IPS-NIHi11 (cell line): ENCODE data around the gene PZP.

Source experiments
- DNase-seq: peaks from one replicate; pipeline ENCODE4 v3.0.0; 2012; ENCODE audit warnings: mixed read lengths, low spot score

The PZP gene

DNA sequence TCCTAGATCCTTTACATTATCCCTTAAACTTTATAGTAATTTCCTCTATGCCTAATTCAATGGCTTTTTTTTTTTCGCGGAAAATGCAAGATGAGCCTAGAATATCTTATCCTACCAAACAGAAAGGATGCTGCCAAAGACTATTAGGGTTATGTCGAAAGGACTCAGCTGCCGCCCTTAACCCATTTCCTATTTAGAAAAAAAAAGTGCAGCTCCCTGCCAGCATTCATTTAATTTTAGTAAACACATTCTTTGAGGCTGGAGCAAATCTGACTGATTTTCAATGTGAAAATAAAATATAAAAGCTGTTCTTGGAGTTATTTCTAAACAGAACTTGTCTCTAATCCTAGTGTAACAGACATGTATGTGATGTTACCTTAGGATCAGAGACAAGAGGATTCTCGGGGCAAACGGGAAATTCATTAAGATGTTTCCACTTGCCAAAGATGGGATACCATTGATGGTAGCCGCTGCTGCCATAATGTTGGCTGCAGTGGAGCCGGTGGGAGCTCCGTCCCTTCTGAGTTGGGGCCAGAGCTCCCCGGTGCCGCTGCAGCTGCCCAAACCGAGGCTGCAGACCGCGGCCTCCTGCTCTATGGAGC lies 84.3 kb downstream of the PZP start:
- no peak for DNase-seq

DNA sequence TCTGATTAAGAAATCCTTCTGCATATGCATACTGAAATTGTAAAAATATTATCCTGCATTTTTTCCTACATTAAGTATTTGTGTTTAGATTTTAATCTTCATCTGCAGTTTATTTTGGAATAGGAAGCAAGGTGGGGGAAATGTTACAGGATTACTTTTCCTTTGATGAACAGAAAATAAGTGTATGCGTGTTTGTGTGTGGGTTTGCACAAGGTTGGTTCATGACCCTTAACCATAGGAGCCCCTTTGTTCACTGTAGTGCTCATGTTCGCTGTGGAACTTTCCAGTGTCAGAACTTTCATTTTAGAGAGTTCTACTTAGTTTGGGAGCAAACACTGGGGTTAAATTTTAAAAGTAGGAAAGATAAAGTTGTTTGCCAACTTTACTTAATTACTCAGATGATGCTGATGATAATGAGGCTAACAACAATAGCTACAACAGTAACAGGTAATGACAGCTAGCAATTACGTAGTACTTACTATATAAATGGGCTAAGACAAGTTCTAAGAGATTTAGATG lies 86.0 kb downstream of the PZP start:
- DNase-seq, result no peak

DNA sequence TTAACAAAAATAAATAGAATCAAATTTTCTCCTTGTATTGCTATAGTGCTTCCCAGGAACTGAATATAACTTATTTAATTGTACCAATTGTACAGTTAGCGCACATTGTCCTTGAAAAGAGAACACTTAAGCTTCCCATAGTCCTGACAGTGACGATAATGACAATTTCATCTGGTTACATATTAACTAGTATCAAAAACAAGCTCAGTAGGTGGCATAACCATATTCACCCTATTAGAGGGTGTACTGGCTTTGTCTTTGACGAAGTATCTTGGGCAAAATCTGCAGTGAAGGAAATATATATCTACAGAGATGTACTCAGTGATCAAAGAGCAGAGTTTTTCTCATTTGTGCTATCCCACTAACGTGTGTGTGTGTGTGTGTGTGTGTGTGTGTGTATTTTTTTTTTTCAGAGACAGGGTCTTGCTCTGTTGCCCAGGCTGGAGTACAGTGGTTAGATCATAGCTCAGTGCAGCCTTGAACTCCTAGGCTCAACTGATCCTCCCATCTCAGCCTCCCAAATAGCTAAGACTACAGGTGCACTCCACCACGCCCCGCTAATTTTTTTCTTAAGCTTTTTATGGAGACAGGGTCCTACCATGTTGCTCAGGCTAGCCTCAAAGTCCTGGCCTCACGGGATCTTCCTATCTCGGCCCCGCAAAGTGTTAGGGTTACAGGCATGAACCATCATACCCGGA lies 87.6 kb downstream of the PZP start:
- no peak for DNase-seq

DNA sequence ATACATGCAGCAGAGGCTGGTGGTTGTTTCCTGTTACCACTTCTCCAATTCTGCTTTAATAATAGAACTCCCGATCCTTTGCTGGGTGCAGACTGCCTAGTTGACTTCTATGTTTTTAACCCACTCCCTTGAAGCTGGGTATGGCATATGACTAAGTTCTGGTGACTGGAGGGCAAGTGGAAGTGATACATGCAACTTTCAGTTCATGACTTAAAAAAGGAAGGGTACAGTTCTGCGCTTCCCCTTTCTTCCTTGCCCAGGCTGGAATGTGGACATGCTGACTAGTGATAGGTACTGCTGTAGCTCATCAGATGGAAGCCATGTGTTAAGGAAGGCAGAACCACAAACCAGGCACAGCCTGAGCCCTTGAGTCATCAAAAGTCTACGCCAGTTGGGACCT lies 90.0 kb downstream of the PZP start:
- DNase-seq, result no peak

DNA sequence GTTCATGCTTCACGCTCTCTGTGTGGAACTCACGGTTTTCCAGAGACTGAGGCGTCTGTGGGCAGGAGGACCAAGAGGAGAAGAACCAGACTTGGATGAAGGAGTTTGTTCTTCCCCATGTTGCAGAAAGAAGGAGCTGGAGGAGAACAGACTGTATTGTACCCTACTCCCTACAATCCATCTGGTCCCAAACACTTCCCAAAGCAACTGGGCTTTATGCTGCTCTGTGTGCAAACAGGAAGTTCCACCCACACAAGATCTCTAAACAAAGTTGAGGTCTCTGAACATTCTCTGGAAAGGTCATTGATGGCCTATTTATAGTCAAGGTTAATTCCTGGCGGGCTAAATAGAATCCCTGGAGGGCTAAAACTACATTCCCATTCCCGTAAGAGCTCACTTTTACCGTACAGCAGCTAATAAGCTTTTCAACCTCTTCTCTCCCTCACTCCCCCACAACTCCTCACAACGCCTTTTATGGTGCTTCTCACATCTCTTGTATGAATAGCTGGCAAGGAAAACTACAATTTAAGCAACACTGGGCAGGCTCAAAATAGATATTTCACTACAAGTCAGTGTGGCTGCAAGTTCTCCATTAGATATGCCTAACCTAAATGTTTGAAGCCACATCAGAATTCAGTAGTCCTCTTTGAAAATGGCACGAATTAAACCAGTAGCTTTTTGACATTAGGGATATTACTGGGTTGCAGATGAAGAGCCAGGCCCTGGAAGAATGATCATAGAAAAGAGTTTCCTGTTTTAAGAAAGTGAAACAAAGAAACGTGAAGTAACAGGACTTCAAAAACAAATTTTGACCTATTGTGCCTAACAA lies 92.2 kb downstream of the PZP start, which contains the start of gene A2M:
Gene A2M (minus strand): TSS at position 189 of the 829 bp plus-strand sequence. CDS start 70 bp downstream, at position 119.
- DNase-seq, result no peak

DNA sequence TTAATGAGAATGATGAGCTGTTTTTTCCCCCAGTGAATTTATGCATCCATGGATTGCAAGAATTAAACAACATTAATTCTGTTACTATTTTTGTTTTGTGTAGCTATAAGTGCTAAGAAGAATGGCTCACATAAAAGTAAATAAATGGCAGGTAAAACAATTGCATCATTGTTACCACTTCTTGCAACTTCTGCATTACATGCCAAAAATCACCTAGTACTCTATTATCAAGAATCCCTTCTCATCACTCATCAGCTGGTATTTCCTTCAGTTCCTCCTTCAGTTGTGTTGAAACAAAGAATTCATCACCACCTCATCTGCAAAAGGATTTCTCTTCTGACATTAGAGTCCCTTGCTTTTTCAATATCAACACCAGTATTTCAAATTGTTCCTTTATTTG lies 93.2 kb downstream of the PZP start:
- no peak for DNase-seq

DNA sequence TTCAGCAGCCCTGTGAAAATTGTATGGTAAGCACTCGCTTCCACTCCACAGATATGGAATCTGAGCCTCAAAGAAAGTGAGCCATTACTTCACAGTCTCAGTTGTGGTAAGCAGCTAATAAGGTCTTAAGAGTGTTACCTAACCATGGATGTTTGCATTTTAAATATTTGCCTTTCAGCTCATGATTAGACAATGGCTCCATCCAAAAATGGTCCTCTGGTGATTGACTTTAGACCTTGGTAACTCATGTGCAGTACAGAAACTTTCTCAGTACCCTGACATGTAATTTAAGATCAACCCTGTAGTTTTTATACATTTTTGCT lies 94.2 kb downstream of the PZP start:
- DNase-seq, result no peak

DNA sequence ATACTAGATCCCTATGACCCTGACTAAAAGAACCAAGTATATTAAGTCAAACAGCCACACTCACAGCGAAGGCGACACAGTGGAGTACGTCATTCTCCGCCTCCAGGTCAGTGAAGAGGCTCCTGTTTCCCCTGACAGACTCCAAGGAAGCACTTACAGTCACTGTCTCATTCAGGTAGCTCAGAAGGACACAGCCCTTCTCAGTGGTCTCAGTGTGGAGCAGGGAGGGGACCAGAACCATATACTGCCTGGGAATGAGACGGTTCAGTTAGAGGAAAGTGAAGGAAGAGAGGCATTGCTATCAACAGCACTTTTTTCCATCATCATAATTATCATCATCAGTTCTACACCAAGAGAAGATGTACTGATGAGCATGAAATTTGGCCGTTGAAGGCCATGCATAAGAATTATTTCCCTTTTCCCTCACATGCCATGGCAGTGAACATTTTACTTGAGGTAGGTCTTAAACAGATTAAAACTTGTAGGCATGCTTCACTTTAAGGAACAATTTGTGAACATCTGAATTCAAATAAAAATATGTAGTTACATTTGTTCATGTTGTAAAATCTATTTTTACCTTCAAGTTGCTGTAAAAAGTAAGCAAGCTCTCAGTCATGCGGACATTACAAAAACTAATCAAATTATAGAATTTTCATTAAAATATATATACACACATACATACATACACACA lies 94.8 kb downstream of the PZP start:
- DNase-seq, result no peak

DNA sequence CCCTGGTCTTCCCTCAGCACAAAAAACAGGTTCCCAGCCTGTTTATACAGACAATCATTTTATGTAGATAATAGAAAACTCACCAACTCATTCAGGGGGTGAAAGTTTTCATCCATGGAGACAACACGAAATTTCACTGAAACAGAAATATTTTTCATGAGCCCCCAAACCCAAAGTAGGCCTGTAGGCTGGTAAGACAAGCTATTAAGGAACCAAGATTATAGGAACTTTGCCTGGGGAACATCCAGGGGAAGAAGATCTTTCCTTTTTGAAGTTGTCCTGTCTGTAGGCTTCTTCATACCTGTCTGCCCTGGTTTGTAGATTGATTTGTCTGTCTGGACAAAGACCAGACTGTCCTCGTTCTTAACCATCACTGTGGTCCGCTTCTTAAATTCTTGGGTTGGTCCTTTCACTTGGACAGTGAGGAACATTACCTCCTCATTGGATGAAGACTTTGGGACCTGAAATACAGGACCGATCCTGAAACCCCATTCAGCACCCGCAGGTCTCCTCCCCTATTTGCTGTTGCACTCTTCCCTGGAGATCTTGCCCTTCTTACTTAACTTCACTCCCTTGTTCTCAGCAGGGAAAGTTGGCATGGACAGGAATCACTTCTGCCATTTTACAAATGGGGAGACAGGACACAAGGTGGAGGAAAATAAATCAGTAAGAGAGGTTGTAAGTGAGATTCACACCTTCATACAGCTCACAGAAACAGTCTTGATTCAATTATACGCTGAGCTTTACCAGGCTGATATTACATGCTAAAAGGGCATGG lies 95.9 kb downstream of the PZP start:
- no peak for DNase-seq

DNA sequence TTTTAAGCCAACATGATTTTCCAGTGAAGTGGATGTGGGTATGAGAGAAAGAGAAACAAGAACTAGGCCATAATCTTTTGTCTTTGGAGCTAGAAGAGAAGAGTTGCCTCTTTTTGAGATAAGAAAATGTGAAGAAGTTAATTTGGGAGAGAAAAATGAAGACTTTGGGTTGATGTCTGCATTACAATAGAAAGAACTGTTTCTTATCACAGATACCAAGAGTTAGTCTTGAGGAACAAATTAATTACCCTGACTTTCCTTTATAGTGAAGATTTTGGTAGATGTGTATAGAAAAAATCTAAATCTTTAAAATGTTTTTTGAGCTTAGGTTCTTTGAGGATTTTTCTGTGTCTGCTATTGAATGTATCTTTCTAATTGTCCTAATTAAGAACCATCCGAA lies 96.7 kb downstream of the PZP start:
- DNase-seq, result no peak

DNA sequence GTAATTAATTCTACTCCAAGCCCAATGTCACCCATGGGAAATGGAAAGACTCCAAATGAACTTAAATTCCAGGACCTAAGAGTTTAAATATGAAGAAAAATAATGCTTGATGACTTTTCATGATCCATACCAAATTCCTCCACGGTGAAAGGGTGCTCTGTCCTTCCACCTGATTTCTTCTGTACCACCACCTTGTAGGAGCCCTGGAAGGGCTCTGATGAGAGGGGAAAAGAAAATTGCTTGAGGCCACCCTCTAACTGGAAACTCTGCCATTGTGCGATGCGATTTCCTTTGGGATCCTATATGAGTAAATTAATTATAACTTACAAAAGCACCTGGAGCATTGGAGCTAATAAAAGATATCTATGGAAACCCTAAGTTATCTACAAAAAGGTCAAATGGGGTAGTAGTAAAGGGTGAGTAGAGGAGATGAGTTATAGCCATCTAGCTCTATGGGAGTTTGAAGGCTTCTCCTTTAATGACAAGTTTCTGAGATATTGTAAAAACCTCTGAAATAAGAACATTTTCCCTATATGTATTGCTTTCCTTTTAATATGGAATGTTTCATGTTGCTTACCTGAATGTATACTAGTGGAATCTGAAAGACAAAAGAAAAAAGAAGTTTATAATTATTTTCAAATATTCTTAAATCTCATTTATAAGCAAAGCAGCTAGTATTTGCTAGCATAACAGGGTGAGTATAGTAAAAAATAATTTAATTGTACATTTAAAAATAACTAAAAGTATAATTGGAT lies 98.3 kb downstream of the PZP start:
- no peak for DNase-seq

DNA sequence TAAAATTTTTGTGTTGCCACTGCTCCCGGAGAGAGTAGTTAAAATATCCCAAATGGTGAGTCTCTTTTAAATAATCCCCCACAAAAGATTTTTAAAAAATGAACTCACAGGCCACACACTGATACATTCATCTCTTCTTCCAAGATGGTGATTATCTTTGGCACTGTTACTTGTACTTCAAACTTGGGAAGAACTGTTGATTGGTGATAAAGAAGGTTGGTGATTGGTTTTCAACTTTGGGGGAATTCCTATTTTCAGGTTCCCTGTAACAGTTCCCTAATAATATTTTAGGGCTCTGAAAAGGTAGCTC lies 99.0 kb downstream of the PZP start:
- DNase-seq, result no peak

DNA sequence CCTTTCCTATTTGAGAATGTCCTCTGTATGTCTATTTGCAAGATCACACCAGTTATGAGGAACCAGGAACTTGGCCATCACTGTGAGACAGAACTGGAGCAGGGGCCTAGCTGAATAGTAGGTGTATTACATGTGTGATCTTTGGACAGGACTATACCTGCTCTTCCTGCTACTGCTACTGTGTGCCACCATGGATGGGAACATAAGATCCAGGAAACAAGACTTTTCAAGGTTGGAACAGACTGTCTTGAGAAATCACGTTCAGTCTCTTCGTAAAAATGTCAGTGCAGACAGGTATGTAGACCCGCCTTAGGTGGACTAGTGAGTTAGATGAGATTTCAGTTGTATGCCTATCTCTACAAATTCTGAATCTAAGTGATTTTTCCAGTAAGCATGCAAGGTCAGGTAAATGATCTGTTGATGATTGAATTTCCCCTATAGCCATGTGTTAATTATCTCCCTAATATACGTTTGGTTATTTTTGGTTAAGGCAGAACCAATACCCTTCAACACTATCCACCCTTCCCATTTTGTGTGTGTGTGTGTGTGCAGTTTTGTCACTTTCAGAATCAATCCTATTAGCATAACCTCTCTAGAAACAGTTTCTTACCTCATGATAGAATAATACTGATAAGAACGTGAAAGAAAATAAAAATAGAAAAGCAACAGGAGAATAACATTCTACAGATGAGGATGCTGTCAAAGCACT lies 99.5 kb downstream of the PZP start:
- DNase-seq, result no peak

DNA sequence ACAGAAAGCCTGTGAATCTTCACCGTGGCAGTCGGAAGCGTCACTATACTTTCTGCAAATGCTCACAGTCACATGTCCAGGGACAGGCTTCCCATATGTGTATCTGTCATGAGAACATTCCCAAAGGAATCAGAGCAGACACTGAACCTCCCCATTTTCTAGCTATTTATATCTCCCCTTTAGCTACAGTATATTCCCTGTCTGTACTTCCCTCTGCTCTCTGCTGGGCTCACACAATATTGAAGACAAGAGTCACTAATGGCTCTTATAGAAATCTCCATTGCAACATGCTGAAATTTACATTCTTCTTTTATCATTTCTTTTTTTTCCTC lies 100.7 kb downstream of the PZP start:
- DNase-seq, result no peak

DNA sequence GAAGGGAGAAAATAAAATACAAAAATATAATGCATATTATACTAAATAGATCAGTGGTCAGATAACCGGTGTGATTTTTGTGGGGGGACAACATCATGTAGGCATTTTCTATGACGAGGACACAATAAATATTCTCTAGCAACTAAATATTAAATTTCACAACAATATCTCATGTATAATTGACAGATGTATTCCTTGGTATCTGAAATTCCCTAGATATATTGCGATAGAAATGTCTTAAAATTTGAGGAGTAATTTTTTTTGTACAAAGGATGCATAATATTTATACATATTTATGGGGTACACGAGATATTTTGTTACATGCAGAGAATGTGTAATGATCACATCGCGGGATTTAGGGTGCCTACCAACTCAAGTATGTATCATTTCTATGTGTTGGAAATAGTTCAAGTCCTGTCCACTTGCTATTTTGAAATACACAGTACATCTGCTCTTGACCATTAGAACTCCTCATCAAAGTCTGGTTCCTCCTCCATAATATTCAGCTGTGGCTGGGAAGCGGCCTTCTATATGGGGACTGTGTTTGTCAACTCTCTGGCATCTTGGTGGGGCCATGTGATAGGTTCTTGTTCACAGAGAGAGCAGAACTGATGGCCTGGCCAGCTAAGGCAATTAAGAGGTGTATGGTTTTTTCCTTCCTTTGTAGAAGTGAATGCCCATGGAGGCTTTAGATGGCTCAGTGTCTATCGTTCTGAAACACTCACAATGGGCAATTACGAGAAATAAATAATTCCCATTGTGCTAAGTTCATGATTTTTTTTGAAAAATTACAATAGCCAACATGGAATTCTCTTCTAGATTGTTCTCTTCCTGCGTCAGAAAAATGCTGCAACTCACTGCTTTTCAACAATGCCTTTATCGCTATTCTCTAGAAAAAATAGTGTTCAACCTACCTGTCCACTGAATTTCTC lies 101.3 kb downstream of the PZP start:
- no peak for DNase-seq

DNA sequence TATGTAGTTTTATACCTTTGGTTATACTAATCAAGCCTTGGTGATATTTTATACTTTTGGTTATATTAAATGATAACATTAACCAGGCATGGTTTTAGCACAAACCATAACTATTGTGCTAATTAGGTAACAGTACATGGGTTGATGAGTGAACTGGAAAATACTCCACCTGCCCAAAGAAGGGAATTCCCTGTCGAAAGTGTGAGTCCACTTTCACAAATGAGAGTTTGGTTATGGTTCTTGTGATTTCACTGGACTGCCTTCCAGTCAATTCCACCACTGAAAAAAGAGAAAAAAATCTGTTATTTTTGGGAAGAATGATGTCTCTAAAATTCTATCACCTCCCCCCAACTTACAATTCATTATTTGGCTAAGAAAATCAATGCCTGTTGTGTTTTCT lies 102.1 kb downstream of the PZP start:
- DNase-seq, result no peak

DNA sequence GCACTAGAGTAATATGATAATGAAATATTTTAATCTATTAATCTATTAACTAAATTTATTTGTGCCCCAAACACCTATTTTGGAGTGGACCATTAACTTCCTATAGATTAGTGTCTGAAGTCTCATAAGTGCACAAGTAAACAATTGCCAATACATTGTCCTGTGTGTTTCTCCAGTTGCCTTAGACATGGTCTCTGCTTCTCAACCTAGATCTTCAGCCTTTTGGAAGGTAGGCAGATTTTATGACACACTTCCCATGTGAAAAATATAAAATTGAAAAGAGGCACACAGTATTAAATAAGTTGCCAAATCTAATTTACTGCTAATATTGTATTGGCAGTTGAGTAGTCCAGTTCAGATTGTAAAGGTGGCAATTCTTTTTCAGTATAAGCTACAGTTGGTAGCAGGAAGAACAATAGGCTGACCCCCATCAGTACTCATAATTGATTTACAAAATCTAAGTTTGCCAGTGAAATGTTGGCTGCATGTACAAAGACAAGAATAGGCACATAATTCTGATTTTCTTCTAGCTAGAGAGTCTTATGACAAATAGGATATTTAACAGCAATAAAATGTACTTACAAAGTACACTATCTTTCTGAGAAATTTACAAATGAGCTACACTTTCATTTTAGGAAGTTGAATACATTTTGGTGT lies 103.3 kb downstream of the PZP start:
- no peak for DNase-seq

DNA sequence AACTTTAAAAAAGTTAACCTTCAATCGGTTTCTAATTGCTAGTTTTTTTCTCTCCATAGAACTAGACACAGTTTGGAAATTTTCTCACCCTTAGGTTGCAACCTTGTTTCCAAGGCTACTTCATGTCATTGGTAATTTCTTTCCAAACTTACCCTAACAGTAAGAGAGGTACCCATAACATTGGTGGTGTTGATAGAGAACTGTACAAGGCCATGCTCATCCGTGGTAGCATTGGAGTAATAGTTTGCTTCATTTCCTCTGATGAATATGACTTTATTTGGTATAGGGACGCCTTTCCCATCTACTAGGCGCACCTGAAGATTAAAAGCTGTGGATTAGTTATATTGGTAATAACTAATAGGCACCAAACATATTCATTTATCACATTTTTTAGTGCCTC lies 104.1 kb downstream of the PZP start:
- no peak for DNase-seq
